DOHH2 (cell line): ENCODE data around the gene TSHZ3.

ENCODE experiments used
- EZH2phosphoT487 ChIP-seq: fragments of 200-600 bp; sonication (generic); IDR thresholded peaks from 2 replicates; pipeline ENCODE4 v1.6.1; 2017; ENCODE audit warnings: borderline replicate concordance, mild to moderate bottlenecking, antibody characterized with exemption, low read length, moderate library complexity, mixed read lengths
- TF ChIP-seq, protein P1 (sequence below): fragments of 200-600 bp; sonication (generic); IDR thresholded peaks from one replicate; pipeline ENCODE4 v1.5.1; 2014; ENCODE audit warnings: antibody characterized with exemption, mild to moderate bottlenecking, low read depth, low read length; ENCODE audit not compliant: poor library complexity, severe bottlenecking

GRCh38 chr19:31314849-31315629 is 34.2 kb downstream of the TSHZ3 start:
- TF ChIP-seq, protein P1, sequence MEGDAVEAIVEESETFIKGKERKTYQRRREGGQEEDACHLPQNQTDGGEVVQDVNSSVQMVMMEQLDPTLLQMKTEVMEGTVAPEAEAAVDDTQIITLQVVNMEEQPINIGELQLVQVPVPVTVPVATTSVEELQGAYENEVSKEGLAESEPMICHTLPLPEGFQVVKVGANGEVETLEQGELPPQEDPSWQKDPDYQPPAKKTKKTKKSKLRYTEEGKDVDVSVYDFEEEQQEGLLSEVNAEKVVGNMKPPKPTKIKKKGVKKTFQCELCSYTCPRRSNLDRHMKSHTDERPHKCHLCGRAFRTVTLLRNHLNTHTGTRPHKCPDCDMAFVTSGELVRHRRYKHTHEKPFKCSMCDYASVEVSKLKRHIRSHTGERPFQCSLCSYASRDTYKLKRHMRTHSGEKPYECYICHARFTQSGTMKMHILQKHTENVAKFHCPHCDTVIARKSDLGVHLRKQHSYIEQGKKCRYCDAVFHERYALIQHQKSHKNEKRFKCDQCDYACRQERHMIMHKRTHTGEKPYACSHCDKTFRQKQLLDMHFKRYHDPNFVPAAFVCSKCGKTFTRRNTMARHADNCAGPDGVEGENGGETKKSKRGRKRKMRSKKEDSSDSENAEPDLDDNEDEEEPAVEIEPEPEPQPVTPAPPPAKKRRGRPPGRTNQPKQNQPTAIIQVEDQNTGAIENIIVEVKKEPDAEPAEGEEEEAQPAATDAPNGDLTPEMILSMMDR = no peak
- no peak for TF ChIP-seq EZH2phosphoT487
